ENCODE measurements around the gene DERL2.

DNA sequence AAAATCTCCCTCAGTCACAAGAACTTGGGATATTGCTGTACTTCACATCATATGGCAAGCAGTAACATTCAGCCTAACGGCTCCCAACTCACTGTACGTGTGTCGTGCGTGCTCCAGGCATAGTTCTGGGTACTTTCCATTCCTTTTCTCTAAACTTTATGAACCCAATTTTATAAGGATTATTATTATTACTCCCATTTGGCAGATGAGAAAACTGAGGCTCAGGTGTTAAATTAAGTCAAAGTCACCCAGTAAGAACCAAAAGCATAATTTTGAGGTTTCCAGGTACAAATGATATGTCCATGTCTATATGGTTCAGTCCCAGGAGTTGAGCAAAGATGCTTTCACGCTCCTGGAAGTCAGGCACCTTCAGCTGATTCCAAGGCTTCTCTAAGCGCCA lies 42.2 kb downstream of the DERL2 start:
- TF ChIP-seq, protein P1, sequence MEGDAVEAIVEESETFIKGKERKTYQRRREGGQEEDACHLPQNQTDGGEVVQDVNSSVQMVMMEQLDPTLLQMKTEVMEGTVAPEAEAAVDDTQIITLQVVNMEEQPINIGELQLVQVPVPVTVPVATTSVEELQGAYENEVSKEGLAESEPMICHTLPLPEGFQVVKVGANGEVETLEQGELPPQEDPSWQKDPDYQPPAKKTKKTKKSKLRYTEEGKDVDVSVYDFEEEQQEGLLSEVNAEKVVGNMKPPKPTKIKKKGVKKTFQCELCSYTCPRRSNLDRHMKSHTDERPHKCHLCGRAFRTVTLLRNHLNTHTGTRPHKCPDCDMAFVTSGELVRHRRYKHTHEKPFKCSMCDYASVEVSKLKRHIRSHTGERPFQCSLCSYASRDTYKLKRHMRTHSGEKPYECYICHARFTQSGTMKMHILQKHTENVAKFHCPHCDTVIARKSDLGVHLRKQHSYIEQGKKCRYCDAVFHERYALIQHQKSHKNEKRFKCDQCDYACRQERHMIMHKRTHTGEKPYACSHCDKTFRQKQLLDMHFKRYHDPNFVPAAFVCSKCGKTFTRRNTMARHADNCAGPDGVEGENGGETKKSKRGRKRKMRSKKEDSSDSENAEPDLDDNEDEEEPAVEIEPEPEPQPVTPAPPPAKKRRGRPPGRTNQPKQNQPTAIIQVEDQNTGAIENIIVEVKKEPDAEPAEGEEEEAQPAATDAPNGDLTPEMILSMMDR (conservative IDR thresholded peaks at IDR 0.05; ENCODE audit: low read depth, low read length): no peak
- TF ChIP-seq EZH2 (IDR thresholded peaks at IDR 0.05; ENCODE audit: low read length, unreplicated experiment): no peak
- no peak for TF ChIP-seq EZH2phosphoT487 (IDR thresholded peaks at IDR 0.05; ENCODE audit: borderline replicate concordance, low read length)

Measured in PC-3 (cell line).